Lung (tissue), 12 donors: ENCODE data around the gene TAF1D. TPM values are rescaled to one million over a fixed set of nuclear protein-coding genes. Genes with fewer than 3 reads are reported as not detected.
A peak's percentile ranks its signal among the peaks of the same experiment; 100 is the strongest.
"Not testable (repeated sequence)": the region's sequence is repeated elsewhere in the genome, so short reads cannot be mapped to it uniquely, and the experiment has no call there.

ENCODE experiments used
- ATAC-seq: fragments of 200-7000 bp; cut with Tn5 transposase; one replicate; pipeline ENCODE4 v1.9.1; 2020; ENCODE audit warnings: moderate number of reproducible peaks; ENCODE audit not compliant: insufficient read depth, low FRiP score
- DNase-seq, 3 donors: peaks; one replicate each; pipeline ENCODE4 v3.0.0-alpha.2; 2013 to 2017
- H3K27ac ChIP-seq, 2 donors: one replicate each; pipeline ENCODE4 v1.5.1; 2013; ENCODE audit warnings: mild to moderate bottlenecking in 2 of 2, moderate library complexity in 2 of 2, control low read depth in 1 of 2, inconsistent platforms in 1 of 2, low read depth in 1 of 2, low read length in 1 of 2
- H3K27me3 ChIP-seq, 3 donors: one replicate each; pipeline ENCODE4 v1.5.1; 2013; ENCODE audit warnings: low read length in 2 of 3; ENCODE audit not compliant: control insufficient read depth in 3 of 3, insufficient read depth in 3 of 3
- H3K36me3 ChIP-seq, 4 donors: one replicate each; pipeline ENCODE4 v1.5.1; 2013; ENCODE audit warnings: low read length in 4 of 4, mild to moderate bottlenecking in 1 of 4, moderate library complexity in 1 of 4; ENCODE audit not compliant: control insufficient read depth in 4 of 4, insufficient read depth in 4 of 4
- H3K4me1 ChIP-seq, 5 donors: one replicate each; pipeline ENCODE4 v1.5.1; 2013; ENCODE audit warnings: low read length in 5 of 5, mild to moderate bottlenecking in 2 of 5, moderate library complexity in 1 of 5; ENCODE audit not compliant: control insufficient read depth in 5 of 5, insufficient read depth in 5 of 5
- H3K4me3 ChIP-seq: one replicate; pipeline ENCODE4 v1.5.1; 2013; ENCODE audit warnings: mild to moderate bottlenecking, control low read depth, moderate library complexity
- H3K9ac ChIP-seq, 2 donors: one replicate each; pipeline ENCODE4 v1.5.1; 2013; ENCODE audit warnings: low read length in 2 of 2, control low read depth in 1 of 2; ENCODE audit not compliant: insufficient read depth in 1 of 2
- H3K9me3 ChIP-seq, 4 donors: one replicate each; pipeline ENCODE4 v1.5.1; 2013; ENCODE audit warnings: low read length in 3 of 4, mild to moderate bottlenecking in 1 of 4, moderate library complexity in 1 of 4; ENCODE audit not compliant: control insufficient read depth in 4 of 4, insufficient read depth in 3 of 4
- WGBS, 2 donors: extraction: QIAGEN DNeasy Blood & Tissue Kit; methylation state at CpG; one replicate each; pipeline ENCODE4 v1.1.7; 2013; 5-methylcytosine and 5-hydroxymethylcytosine counted together
- polyA plus RNA-seq, 2 donors: library from polyadenylated mRNA; stranded (reverse); fragments of 200-250 nt; gene quantifications; one replicate each; pipeline ENCODE4 v1.2.1, GENCODE V29; 2013
- total RNA-seq, 2 donors: library from RNA; depleted of rRNA in 1 of 2; stranded (reverse); fragments of >200 nt in 1 of 2; gene quantifications; one replicate each; pipeline ENCODE4 v1.2.1, GENCODE V29; 2014 to 2021
- TF ChIP-seq, protein P1 (sequence below): IDR thresholded peaks from 2 replicates; pipeline ENCODE4 v1.5.1; 2012; ENCODE audit warnings: mild to moderate bottlenecking; ENCODE audit errors: control extremely low read depth, extremely low read depth
- donor health status: control.
- donor health status: control.
- donor health status: Bipolar disorder and iron deficiency.
- donor health status: healthy.
- donor health status: DM: yes; HTN: yes; CAD: no.

TAF1D gene
- total and polyA plus RNA-seq, 4 donors, result 58.1 to 315 (median 148) TPM

DNA sequence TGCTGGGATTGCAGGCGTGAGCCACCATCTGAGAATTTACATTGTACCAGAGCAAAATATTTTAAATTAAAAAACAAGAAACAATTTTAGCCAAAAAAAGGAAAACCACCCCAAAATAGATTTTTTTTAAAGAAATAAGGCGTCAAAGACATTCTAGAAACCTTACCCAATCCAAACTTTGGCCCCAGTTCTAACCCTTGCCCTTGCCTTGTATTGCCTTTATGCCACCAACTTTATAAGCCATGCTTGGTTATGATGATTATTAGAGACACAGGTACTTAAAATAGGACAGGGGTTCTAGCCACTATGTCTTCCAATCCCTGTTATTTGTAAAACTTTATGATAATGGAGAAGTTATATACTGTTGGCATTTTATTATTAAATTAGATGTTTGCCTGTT, 11.9 kb upstream of the TAF1D start:
- Histone ChIP-seq H3K36me3 (peaks cover 8 to 21% (median 15%) of the 10 kb centered on the region in 4 donors), H3K27ac (no peak overlapping the region), H3K9ac (no peak overlapping the region), H3K27me3 (no peaks in the 10 kb centered on the region), H3K4me3 (no peak overlapping the region), H3K9me3 (no peaks in the 10 kb centered on the region), H3K4me1 (no peaks in the 10 kb centered on the region)
- DNase-seq (no peak), ATAC-seq (no peak)
- TF ChIP-seq, protein P1, sequence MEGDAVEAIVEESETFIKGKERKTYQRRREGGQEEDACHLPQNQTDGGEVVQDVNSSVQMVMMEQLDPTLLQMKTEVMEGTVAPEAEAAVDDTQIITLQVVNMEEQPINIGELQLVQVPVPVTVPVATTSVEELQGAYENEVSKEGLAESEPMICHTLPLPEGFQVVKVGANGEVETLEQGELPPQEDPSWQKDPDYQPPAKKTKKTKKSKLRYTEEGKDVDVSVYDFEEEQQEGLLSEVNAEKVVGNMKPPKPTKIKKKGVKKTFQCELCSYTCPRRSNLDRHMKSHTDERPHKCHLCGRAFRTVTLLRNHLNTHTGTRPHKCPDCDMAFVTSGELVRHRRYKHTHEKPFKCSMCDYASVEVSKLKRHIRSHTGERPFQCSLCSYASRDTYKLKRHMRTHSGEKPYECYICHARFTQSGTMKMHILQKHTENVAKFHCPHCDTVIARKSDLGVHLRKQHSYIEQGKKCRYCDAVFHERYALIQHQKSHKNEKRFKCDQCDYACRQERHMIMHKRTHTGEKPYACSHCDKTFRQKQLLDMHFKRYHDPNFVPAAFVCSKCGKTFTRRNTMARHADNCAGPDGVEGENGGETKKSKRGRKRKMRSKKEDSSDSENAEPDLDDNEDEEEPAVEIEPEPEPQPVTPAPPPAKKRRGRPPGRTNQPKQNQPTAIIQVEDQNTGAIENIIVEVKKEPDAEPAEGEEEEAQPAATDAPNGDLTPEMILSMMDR, result no peak
- 95 to 98% methylated on average over 2 of the region's 2 CpGs for WGBS, 2 donors

DNA sequence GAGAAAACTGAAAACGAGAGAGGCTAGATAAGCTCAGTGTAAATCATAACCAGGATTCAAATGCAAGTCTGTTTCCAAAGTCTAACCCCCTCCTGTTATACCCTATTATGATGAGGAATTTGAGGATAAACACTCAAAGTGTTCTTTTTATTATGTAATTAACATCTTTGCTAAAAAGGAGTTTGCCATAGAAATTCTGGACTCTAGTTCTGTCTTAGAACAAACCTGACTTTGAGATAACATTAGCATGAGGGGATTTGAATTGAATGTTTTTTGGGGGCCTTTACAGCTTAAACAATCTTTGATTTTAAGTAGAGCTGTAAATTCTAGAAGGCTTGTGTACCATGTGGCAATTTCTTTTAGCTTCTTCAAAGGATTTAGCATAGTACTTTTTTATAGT, 9.7 kb upstream of the TAF1D start:
- no peaks in the 10 kb centered on the region for H3K9me3 ChIP-seq
- peaks cover 0 to 3% (median 0%) of the 10 kb centered on the region in 5 donors for H3K4me1 ChIP-seq
- peaks cover 5 to 16% (median 11%) of the 10 kb centered on the region in 4 donors for H3K36me3 ChIP-seq
- no peaks in the 10 kb centered on the region for H3K27me3 ChIP-seq
- H3K4me3 ChIP-seq, result no peak overlapping the region
- DNase-seq (no peak), ATAC-seq (no peak)
- no peak overlapping the region for H3K27ac ChIP-seq
- 62 to 80% methylated on average over 1 of the region's 1 CpG for WGBS, 2 donors
- H3K9ac ChIP-seq, result no peak overlapping the region
- TF ChIP-seq, protein P1, result no peak

DNA sequence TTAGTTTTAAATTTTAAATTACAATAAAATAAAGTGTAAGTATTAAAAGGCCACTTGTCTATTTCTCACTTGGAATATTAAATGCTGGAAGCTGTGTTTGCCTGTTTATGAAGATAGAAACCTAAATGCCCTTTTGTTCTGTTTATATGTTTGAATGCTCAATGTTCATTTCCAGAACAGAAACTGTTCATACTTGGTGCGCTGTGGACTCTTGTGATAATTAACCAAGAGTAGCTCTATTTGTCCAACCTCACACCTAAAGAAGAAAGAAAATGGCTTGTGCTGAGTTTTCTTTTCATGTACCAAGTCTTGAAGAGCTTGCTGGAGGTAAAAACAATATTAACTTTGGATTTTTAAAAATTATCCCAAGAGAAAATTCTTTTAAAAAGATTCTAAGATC, 5.8 kb upstream of the TAF1D start:
- no peak for ATAC-seq
- Histone ChIP-seq H3K9me3 (no peaks in the 10 kb centered on the region), H3K27me3 (no peaks in the 10 kb centered on the region), H3K36me3 (peaks cover 0 to 12% (median 3%) of the 10 kb centered on the region in 4 donors), H3K4me1 (peaks cover 0 to 9% (median 3%) of the 10 kb centered on the region in 5 donors), H3K27ac (no peak overlapping the region), H3K4me3 (no peak overlapping the region), H3K9ac (no peak overlapping the region)
- 74 to 93% methylated on average over 1 of the region's 1 CpG for WGBS, 2 donors
- TF ChIP-seq, protein P1, result no peak
- DNase-seq, result peak in 1 of 3 donors; percentile 21

DNA sequence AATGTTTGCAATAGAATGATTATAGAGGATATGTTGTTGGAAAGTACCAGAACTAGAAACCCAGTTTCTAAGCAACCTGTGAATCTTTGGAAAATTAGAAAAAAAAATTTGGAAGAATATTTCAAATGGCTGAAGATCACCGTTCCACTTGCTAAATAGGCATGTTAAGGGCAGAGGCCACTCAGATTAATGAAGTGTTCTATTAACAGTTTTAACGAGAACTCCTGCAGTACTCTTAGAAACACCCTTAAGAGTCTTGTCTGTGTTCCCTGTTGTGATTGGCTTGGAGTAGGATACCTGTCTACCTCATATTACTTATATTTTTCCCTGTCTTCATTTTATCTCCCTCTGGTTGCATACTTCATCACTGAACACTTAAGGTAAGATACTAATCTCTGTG, 4.8 kb upstream of the TAF1D start:
- DNase-seq (no peak), ATAC-seq (no peak)
- Histone ChIP-seq H3K4me3 (no peak overlapping the region), H3K4me1 (peaks cover 0 to 9% (median 3%) of the 10 kb centered on the region in 5 donors), H3K9ac (no peak overlapping the region), H3K27ac (no peak overlapping the region), H3K27me3 (no peaks in the 10 kb centered on the region), H3K36me3 (peaks cover 0 to 12% (median 2%) of the 10 kb centered on the region in 4 donors), H3K9me3 (no peaks in the 10 kb centered on the region)
- TF ChIP-seq, protein P1, result no peak
- 63 to 81% methylated on average over 2 of the region's 2 CpGs for WGBS, 2 donors

DNA sequence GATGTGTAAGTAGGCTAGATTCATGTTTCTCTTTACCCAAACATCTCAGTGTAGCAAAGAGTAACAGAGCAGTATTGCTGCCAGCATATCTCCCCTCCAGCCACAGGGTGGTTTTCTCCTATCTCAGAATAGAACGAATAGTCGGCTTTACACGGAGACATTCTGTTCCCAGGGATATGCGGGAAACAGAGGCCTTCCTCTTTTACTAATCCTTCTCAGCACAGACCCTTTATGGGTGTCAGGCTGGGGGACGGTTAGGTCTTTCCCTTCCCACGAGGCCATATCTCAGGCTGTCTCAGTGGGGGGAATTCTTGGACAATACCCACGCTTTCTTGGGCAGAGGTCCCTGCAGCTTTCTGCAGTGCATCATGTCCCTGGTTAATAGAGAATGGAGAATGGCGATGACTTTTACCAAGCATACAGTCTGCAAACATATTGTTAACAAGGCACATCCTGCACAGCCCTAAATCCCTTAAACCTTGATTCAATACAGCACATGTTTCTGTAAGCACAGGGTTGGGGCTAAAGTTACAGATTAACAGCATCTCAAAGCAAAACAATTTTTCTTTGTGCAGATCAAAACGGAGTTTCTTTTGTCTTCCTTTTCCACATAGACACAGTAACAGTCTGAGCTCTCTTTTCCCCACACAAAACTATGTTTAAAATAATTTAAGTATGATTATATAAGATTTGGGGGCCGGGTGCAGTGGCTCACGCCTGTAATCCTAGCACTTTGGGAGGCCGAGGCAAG, 3.9 kb upstream of the TAF1D start:
- not testable (repeated sequence) for H3K27me3 ChIP-seq, H3K4me3 ChIP-seq, H3K9ac ChIP-seq, ATAC-seq, H3K9me3 ChIP-seq, H3K4me1 ChIP-seq
- peak overlapping the region in 1 of 2 donors; percentile 72 for H3K27ac ChIP-seq
- peaks cover 0 to 12% (median 2%) of the 10 kb centered on the region in 4 donors for H3K36me3 ChIP-seq
- peak in 1 of 3 donors; percentile 19 for DNase-seq
- WGBS, 2 donors, result 57 to 59% methylated on average over 12 of the region's 12 CpGs
